ENCODE data around the gene APOA4.

- TF ChIP-seq GATA3 (IDR thresholded peaks at IDR 0.05; ENCODE audit: low read depth, low read length) (no peak), GATA2 (IDR thresholded peaks at IDR 0.05; ENCODE audit: low read depth, low read length) (no peak)
Measured at GRCh38 chr11:116788534-116788933, 34.6 kb downstream of the APOA4 start.

Data from SH-SY5Y (cell line).